Panc1 (cell line): ENCODE results near the gene REV3L. TPM values are rescaled to one million over a fixed set of nuclear protein-coding genes. Genes with fewer than 3 reads are reported as not detected.
A peak's percentile ranks its signal among the peaks of the same experiment; 100 is the strongest.

Experiments used
- ATAC-seq: fragments of 200-7000 bp; cut with Tn5 transposase; 2 replicates; pipeline ENCODE4 v1.9.1; 2020; ENCODE audit warnings: mild to moderate bottlenecking, moderate library complexity
- Bru-seq: library from RNA; stranded (reverse); fragments of 400-500 nt; gene quantifications from one replicate; lab custom pipeline; 2021; lab: Mats Ljungman, UMichigan
- BruChase-seq, 2 experiments: library from RNA; stranded (reverse); fragments of 400-500 nt; gene quantifications; one replicate each; lab custom pipeline; 2021; lab: Mats Ljungman, UMichigan
- BruUV-seq: library from RNA; stranded (reverse); fragments of 400-500 nt; replicated peaks from 2 replicates; lab custom pipeline; 2021; lab: Mats Ljungman, UMichigan
- CTCF ChIA-PET: fragments of 300-600 bp; sonication (Branson Sonifier 250); formaldehyde crosslinking; loops from one replicate; lab custom pipeline; 2022; ENCODE audit warnings: antibody characterized with exemption; lab: Charles Lee
- POLR2A ChIA-PET: fragments of 300-600 bp; sonication (Branson Sonifier 250); formaldehyde crosslinking; loops from one replicate; lab custom pipeline; 2022; ENCODE audit warnings: antibody characterized with exemption; lab: Charles Lee
- DNase-seq: peaks from one replicate; pipeline ENCODE4 v3.0.0-alpha.2; 2010; ENCODE audit warnings: low read depth, low spot score
- H3K27ac ChIP-seq: 2 replicates; pipeline ENCODE4 v1.5.1; 2011; ENCODE audit warnings: mild to moderate bottlenecking, low read length, inconsistent platforms
- H3K27me3 ChIP-seq: fragments of 200-500 bp; sonication (Bioruptor generic); 2 replicates; pipeline ENCODE4 v1.6.0; 2014; ENCODE audit warnings: low read length, inconsistent platforms; ENCODE audit not compliant: control insufficient read depth, insufficient read depth
- H3K36me3 ChIP-seq: fragments of 200-500 bp; sonication (Bioruptor generic); 2 replicates; pipeline ENCODE4 v1.5.1; 2014; ENCODE audit warnings: inconsistent platforms, mild to moderate bottlenecking, low read length, moderate library complexity; ENCODE audit not compliant: control insufficient read depth, insufficient read depth
- H3K4me1 ChIP-seq: 2 replicates; pipeline ENCODE4 v1.5.1; 2011; ENCODE audit warnings: inconsistent platforms, mild to moderate bottlenecking, low read length, moderate library complexity; ENCODE audit not compliant: control insufficient read depth, insufficient read depth
- H3K4me3 ChIP-seq, 2 experiments: 2 replicates each; pipeline ENCODE4 v1.5.1; 2011 to 2012; ENCODE audit warnings: low read depth in 2 of 2, low read length in 2 of 2, mild to moderate bottlenecking in 2 of 2, inconsistent platforms in 1 of 2, moderate library complexity in 1 of 2
- H3K9me3 ChIP-seq: fragments of 200-500 bp; sonication (Bioruptor generic); 2 replicates; pipeline ENCODE4 v1.5.1; 2014; ENCODE audit warnings: low read depth, mild to moderate bottlenecking, inconsistent platforms, low read length, moderate library complexity; ENCODE audit not compliant: control insufficient read depth, insufficient read depth
- POLR2AphosphoS5 ChIP-seq: IDR thresholded peaks from 2 replicates; pipeline ENCODE4 v1.6.1; 2012; ENCODE audit warnings: mild to moderate bottlenecking, low read depth, low read length, moderate library complexity
- SIN3A ChIP-seq: IDR thresholded peaks from 2 replicates; pipeline ENCODE4 v1.6.1; 2012; ENCODE audit warnings: low read depth, mild to moderate bottlenecking, low read length, moderate library complexity, borderline replicate concordance; ENCODE audit not compliant: insufficient read depth
- TCF7L2 ChIP-seq: IDR thresholded peaks from 2 replicates; pipeline ENCODE4 v1.6.1; 2011; ENCODE audit warnings: mild to moderate bottlenecking, low read depth, low read length, inconsistent platforms
- in situ Hi-C: cut with HindIII; loops from 2 replicates; pipeline ENCODE4 v1.10.0; 2016; ENCODE audit warnings: low sequenced_read_pairs, low pct_unique_long_range_greater_than_20kb
- intact Hi-C: fragments of 100-400 bp; cut with micrococcal nuclease; formaldehyde crosslinking; loops from one replicate; pipeline ENCODE4 v1.10.0; 2022; ENCODE audit not compliant: unreplicated experiment
- long read RNA-seq: library from polyadenylated mRNA; unstranded; transcript quantifications from one replicate; pipeline ENCODE4 v2.0.0, GENCODE V29; 2021; ENCODE audit not compliant: unreplicated experiment
- polyA plus RNA-seq: library from polyadenylated mRNA; unstranded; fragments of >200 nt; gene quantifications from one replicate; pipeline ENCODE4 v1.2.1, GENCODE V29; 2012; ENCODE audit warnings: missing spikeins; ENCODE audit not compliant: insufficient read length
- total RNA-seq: library from RNA; stranded (reverse); gene quantifications from one replicate; pipeline ENCODE4 v1.2.1, GENCODE V29; 2021; ENCODE audit not compliant: unreplicated experiment
- TF ChIP-seq, protein P1 (sequence below), 2 experiments: IDR thresholded peaks; 2 replicates each; pipeline ENCODE4 v1.6.1; 2011 to 2012; ENCODE audit warnings: low read depth in 2 of 2, control low read depth in 1 of 2, low read length in 1 of 2, mild to moderate bottlenecking in 1 of 2, moderate library complexity in 1 of 2; ENCODE audit not compliant: insufficient read depth in 1 of 2
- TF ChIP-seq, protein P2 (sequence below): fragments of 450-650 bp; IDR thresholded peaks from 2 replicates; pipeline ENCODE4 v1.5.1; 2017; ENCODE audit warnings: mild to moderate bottlenecking

REV3L gene, protein sequence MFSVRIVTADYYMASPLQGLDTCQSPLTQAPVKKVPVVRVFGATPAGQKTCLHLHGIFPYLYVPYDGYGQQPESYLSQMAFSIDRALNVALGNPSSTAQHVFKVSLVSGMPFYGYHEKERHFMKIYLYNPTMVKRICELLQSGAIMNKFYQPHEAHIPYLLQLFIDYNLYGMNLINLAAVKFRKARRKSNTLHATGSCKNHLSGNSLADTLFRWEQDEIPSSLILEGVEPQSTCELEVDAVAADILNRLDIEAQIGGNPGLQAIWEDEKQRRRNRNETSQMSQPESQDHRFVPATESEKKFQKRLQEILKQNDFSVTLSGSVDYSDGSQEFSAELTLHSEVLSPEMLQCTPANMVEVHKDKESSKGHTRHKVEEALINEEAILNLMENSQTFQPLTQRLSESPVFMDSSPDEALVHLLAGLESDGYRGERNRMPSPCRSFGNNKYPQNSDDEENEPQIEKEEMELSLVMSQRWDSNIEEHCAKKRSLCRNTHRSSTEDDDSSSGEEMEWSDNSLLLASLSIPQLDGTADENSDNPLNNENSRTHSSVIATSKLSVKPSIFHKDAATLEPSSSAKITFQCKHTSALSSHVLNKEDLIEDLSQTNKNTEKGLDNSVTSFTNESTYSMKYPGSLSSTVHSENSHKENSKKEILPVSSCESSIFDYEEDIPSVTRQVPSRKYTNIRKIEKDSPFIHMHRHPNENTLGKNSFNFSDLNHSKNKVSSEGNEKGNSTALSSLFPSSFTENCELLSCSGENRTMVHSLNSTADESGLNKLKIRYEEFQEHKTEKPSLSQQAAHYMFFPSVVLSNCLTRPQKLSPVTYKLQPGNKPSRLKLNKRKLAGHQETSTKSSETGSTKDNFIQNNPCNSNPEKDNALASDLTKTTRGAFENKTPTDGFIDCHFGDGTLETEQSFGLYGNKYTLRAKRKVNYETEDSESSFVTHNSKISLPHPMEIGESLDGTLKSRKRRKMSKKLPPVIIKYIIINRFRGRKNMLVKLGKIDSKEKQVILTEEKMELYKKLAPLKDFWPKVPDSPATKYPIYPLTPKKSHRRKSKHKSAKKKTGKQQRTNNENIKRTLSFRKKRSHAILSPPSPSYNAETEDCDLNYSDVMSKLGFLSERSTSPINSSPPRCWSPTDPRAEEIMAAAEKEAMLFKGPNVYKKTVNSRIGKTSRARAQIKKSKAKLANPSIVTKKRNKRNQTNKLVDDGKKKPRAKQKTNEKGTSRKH (N-terminal part only)
- total RNA-seq (44.8 TPM), Bru-seq, nascent RNA (percentile 98 among the genes with signal in this experiment), BruChase-seq, experiment 1, labeled RNA remaining after a 2-hour chase (percentile 90 among the genes with signal in this experiment), BruChase-seq, experiment 2, labeled RNA remaining after a 6-hour chase (percentile 87 among the genes with signal in this experiment)
- 13.6 TPM for polyA plus RNA-seq
- long read RNA-seq, partial matches to known transcripts: 79 of 136 reads
- long read RNA-seq, other reads (novel, unspliced or antisense): 57 of 136 reads

DNA sequence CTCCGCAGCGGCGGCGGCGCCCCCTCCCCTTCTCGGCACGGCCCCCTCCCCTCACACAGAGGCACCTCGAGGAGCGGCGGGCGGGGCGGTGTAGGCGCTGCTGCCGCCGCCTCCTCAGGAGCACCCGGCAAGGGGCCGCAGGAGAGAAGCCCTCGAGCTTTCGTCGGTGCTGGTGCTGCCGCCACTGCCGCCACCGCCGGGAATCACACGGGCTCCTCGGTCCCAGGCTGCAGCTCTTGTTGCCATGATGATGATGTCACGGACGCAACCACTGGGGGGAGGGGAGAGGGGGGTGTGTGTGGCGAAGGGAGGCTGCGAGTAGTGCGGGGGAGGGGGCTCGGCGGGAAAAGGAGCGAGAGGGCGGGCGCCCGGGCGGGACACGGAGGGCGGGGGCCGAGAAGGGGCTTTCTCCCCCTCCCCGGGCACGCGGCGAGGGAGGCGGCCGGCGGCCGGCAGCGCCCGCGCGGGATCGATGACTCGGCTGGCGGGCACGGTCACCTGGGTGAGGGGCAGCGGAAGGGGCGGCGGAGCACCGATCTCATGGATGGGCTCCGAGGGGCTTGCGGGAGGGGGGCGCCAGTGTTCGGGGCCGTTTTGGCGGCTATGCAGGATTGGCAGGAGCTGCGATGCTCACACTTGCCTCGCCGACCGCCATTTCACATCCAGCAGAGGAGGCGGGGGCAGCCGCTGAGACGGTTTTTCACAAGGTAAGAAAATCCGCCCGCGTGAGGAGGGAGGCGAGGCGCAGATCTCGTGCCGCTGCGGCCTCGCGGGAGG, at the start of gene REV3L:
REV3L (minus strand) TSS at position 260 of the 777 bp plus-strand sequence. CDS start 330 bp downstream, outside the sequence.
- POLR2A ChIA-PET: interaction anchor here (0.5 to 1.4 kb wide), 12 partner anchors 20 to 364 kb away, joined by 3 to 8 read pairs (median 4); a partner anchor contains a TSS
- ATAC-seq: peak; percentile 80
- no peaks in the 10 kb centered on the region for H3K9me3 ChIP-seq
- peak within 1 kb of the TSS; percentile 90 to 92 for H3K4me3 ChIP-seq
- TF ChIP-seq, protein P1, sequence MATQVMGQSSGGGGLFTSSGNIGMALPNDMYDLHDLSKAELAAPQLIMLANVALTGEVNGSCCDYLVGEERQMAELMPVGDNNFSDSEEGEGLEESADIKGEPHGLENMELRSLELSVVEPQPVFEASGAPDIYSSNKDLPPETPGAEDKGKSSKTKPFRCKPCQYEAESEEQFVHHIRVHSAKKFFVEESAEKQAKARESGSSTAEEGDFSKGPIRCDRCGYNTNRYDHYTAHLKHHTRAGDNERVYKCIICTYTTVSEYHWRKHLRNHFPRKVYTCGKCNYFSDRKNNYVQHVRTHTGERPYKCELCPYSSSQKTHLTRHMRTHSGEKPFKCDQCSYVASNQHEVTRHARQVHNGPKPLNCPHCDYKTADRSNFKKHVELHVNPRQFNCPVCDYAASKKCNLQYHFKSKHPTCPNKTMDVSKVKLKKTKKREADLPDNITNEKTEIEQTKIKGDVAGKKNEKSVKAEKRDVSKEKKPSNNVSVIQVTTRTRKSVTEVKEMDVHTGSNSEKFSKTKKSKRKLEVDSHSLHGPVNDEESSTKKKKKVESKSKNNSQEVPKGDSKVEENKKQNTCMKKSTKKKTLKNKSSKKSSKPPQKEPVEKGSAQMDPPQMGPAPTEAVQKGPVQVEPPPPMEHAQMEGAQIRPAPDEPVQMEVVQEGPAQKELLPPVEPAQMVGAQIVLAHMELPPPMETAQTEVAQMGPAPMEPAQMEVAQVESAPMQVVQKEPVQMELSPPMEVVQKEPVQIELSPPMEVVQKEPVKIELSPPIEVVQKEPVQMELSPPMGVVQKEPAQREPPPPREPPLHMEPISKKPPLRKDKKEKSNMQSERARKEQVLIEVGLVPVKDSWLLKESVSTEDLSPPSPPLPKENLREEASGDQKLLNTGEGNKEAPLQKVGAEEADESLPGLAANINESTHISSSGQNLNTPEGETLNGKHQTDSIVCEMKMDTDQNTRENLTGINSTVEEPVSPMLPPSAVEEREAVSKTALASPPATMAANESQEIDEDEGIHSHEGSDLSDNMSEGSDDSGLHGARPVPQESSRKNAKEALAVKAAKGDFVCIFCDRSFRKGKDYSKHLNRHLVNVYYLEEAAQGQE (IDR thresholded peaks at IDR 0.05; ENCODE audit: insufficient read depth in 1 of 2, low read depth in 2 of 2, low read length in 1 of 2): peak in 1 of 2 experiments; percentile 47; a peak in 2 of 4 replicates
- TF ChIP-seq SIN3A (peak; percentile 95), TCF7L2 (no peak), POLR2AphosphoS5 (peak; percentile 94)
- peaks cover 48% of the 10 kb centered on the region for H3K4me1 ChIP-seq
- peak within 1 kb of the TSS; percentile 99 for H3K27ac ChIP-seq
- CTCF ChIA-PET: interaction anchor here (0.6 kb wide), 1 partner anchor 45 kb away, joined by 11 read pairs; no protein-coding TSS in a partner anchor
- intact Hi-C loops: loop anchor here (5.0 kb wide), 2 partner anchors 109 to 124 kb away; partner anchors contain the start of gene TRAF3IP2
- no peaks in the 10 kb centered on the region for H3K27me3 ChIP-seq
- BruUV-seq: no TSS peak
- DNase-seq: no peak
- in situ Hi-C loops: no loop called here
- no peaks in the 10 kb centered on the region; the same call in 1 of the 2 replicates for H3K36me3 ChIP-seq

DNA sequence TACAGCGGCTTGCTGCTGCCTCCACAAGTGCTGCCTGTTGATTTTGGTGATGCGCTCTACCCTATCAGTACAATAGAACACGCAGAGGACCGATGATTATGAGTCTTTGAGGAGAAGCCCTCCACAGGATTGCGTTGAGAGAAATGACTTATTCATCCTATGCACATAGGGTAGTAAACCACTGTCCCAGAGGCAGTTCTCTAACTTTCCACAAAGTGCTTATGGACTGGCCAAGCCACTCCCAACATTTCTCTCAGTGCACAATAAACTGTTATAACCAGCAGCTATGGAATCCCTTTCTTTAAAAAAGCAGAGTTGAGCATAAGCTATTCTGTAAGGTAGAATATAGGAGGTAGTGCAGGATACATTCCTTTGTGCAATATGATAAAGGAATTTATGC, 48.2 kb upstream of the REV3L start:
- H3K27ac ChIP-seq: peak overlapping the region; percentile 17; the same call in 1 of the 2 replicates
- no peak overlapping the region for H3K4me3 ChIP-seq
- H3K9me3 ChIP-seq: no peaks in the 10 kb centered on the region
- intact Hi-C loops: no loop called here
- DNase-seq: no peak
- no peaks in the 10 kb centered on the region for H3K27me3 ChIP-seq
- no TSS peak for BruUV-seq
- no peak for ATAC-seq
- in situ Hi-C loops: no loop called here
- CTCF ChIA-PET: no interaction called here
- TF ChIP-seq TCF7L2 (no peak), SIN3A (no peak), POLR2AphosphoS5 (no peak)
- TF ChIP-seq, protein P1 (IDR thresholded peaks at IDR 0.05; ENCODE audit: insufficient read depth in 1 of 2, low read depth in 2 of 2, low read length in 1 of 2): no peak
- TF ChIP-seq, protein P2, sequence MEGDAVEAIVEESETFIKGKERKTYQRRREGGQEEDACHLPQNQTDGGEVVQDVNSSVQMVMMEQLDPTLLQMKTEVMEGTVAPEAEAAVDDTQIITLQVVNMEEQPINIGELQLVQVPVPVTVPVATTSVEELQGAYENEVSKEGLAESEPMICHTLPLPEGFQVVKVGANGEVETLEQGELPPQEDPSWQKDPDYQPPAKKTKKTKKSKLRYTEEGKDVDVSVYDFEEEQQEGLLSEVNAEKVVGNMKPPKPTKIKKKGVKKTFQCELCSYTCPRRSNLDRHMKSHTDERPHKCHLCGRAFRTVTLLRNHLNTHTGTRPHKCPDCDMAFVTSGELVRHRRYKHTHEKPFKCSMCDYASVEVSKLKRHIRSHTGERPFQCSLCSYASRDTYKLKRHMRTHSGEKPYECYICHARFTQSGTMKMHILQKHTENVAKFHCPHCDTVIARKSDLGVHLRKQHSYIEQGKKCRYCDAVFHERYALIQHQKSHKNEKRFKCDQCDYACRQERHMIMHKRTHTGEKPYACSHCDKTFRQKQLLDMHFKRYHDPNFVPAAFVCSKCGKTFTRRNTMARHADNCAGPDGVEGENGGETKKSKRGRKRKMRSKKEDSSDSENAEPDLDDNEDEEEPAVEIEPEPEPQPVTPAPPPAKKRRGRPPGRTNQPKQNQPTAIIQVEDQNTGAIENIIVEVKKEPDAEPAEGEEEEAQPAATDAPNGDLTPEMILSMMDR: no peak
- peaks cover 15% of the 10 kb centered on the region for H3K4me1 ChIP-seq
- POLR2A ChIA-PET: no interaction called here
- H3K36me3 ChIP-seq: no peaks in the 10 kb centered on the region
